H9 (cell line): Measurements from ENCODE around the gene SCUBE1. TPM values are rescaled to one million over a fixed set of nuclear protein-coding genes. Genes with fewer than 3 reads are reported as not detected.

Experiments used
- DNase-seq: peaks from one replicate; pipeline ENCODE4 v3.0.0-alpha.2; 2017
- H2AFZ ChIP-seq: one replicate; pipeline ENCODE4 v1.6.1; 2013; ENCODE audit warnings: mild to moderate bottlenecking, low read length, control low read depth, moderate library complexity
- H2AK5ac ChIP-seq: 2 replicates; pipeline ENCODE4 v1.6.1; 2013; ENCODE audit warnings: low read length, control low read depth, mixed read lengths; ENCODE audit not compliant: insufficient read length
- H2BK120ac ChIP-seq: one replicate; pipeline ENCODE4 v1.6.1; 2013; ENCODE audit warnings: low read depth, mild to moderate bottlenecking, low read length, control low read depth, inconsistent platforms; ENCODE audit not compliant: poor library complexity, severe bottlenecking
- H2BK12ac ChIP-seq: 2 replicates; pipeline ENCODE4 v1.6.1; 2013; ENCODE audit warnings: low read length, control low read depth, mixed read lengths, low read depth; ENCODE audit not compliant: insufficient read length
- H2BK15ac ChIP-seq: 2 replicates; pipeline ENCODE4 v1.6.1; 2013; ENCODE audit warnings: low read depth, low read length, control low read depth
- H2BK20ac ChIP-seq: one replicate; pipeline ENCODE4 v1.6.1; 2013; ENCODE audit warnings: low read depth, mild to moderate bottlenecking, low read length, control low read depth, inconsistent platforms; ENCODE audit not compliant: poor library complexity, severe bottlenecking
- H2BK5ac ChIP-seq: 2 replicates; pipeline ENCODE4 v1.6.1; 2013; ENCODE audit warnings: low read length, control low read depth, mixed read lengths; ENCODE audit not compliant: insufficient read length
- H3K14ac ChIP-seq: 2 replicates; pipeline ENCODE4 v1.6.1; 2013; ENCODE audit warnings: low read length, control low read depth; ENCODE audit not compliant: insufficient read depth
- H3K18ac ChIP-seq: 2 replicates; pipeline ENCODE4 v1.6.1; 2013; ENCODE audit warnings: low read depth, mild to moderate bottlenecking, mixed read lengths, low read length, control low read depth; ENCODE audit not compliant: insufficient read length
- H3K23ac ChIP-seq: 2 replicates; pipeline ENCODE4 v1.6.1; 2013; ENCODE audit warnings: low read length, control low read depth, mixed read lengths, low read depth; ENCODE audit not compliant: insufficient read length
- H3K23me2 ChIP-seq: 2 replicates; pipeline ENCODE4 v1.6.1; 2013; ENCODE audit warnings: low read depth, mild to moderate bottlenecking, mixed read lengths, low read length, control low read depth; ENCODE audit not compliant: insufficient read length, poor library complexity, severe bottlenecking
- H3K27ac ChIP-seq: 2 replicates; pipeline ENCODE4 v1.5.1; 2013; ENCODE audit warnings: low read length, control low read depth, mixed read lengths, low read depth; ENCODE audit not compliant: insufficient read length
- H3K27me3 ChIP-seq: 2 replicates; pipeline ENCODE4 v1.6.1; 2013; ENCODE audit warnings: low read length, control low read depth, inconsistent platforms; ENCODE audit not compliant: insufficient read depth
- H3K4ac ChIP-seq: 2 replicates; pipeline ENCODE4 v1.6.1; 2013; ENCODE audit warnings: low read depth, mild to moderate bottlenecking, control low read depth, inconsistent platforms, low read length, moderate library complexity
- H3K4me1 ChIP-seq: 2 replicates; pipeline ENCODE4 v1.6.1; 2013; ENCODE audit warnings: low read length, control low read depth, inconsistent platforms; ENCODE audit not compliant: insufficient read depth
- H3K4me2 ChIP-seq: 2 replicates; pipeline ENCODE4 v1.6.1; 2013; ENCODE audit warnings: low read length, control low read depth, mixed read lengths; ENCODE audit not compliant: insufficient read length, insufficient read depth
- H3K56ac ChIP-seq: 2 replicates; pipeline ENCODE4 v1.6.1; 2013; ENCODE audit warnings: low read depth, mild to moderate bottlenecking, mixed read lengths, low read length, control low read depth; ENCODE audit not compliant: insufficient read length
- H3K79me1 ChIP-seq: 2 replicates; pipeline ENCODE4 v1.6.1; 2013; ENCODE audit warnings: low read depth, mild to moderate bottlenecking, moderate library complexity, low read length, control low read depth, inconsistent platforms; ENCODE audit not compliant: insufficient read depth, poor library complexity, severe bottlenecking
- H3K79me2 ChIP-seq: 2 replicates; pipeline ENCODE4 v1.6.1; 2013; ENCODE audit warnings: low read length, control low read depth, inconsistent platforms; ENCODE audit not compliant: insufficient read depth
- H3K9ac ChIP-seq: 2 replicates; pipeline ENCODE4 v1.6.1; 2013; ENCODE audit warnings: low read length, control low read depth, mixed read lengths; ENCODE audit not compliant: insufficient read length; ENCODE audit errors: extremely low read depth
- H3K9me3 ChIP-seq: one replicate; pipeline ENCODE4 v1.6.1; 2013; ENCODE audit warnings: low read depth, low read length, inconsistent platforms; ENCODE audit not compliant: control insufficient read depth
- H3T11ph ChIP-seq: one replicate; pipeline ENCODE4 v1.6.1; 2013; ENCODE audit warnings: mild to moderate bottlenecking, low read length, control low read depth, inconsistent platforms
- H4K20me1 ChIP-seq: one replicate; pipeline ENCODE4 v1.6.1; 2013; ENCODE audit not compliant: control insufficient read depth, insufficient read length, insufficient read depth
- H4K5ac ChIP-seq: 2 replicates; pipeline ENCODE4 v1.6.1; 2013; ENCODE audit warnings: low read depth, mild to moderate bottlenecking, mixed read lengths, low read length, control low read depth; ENCODE audit not compliant: insufficient read length
- H4K8ac ChIP-seq: replicated peaks from 2 replicates; pipeline ENCODE4 v1.6.1; 2013; ENCODE audit warnings: low read length, control low read depth, mixed read lengths, low read depth; ENCODE audit not compliant: insufficient read length
- H4K91ac ChIP-seq: 2 replicates; pipeline ENCODE4 v1.6.1; 2013; ENCODE audit warnings: low read depth, mild to moderate bottlenecking, moderate library complexity, mixed read lengths, low read length, control low read depth; ENCODE audit not compliant: insufficient read length
- H3K27ac Mint-ChIP-seq, 3 experiments: 2 replicates in 2 of 3; 3 replicates in 1 of 3; pipeline ENCODE4 v1.8.0; 2020 to 2021; ENCODE audit warnings: mixed read lengths in 3 of 3, mild to moderate bottlenecking in 1 of 3, moderate library complexity in 1 of 3
- H3K27me3 Mint-ChIP-seq: 2 replicates; pipeline ENCODE4 v1.8.0; 2021; ENCODE audit warnings: low read depth, mild to moderate bottlenecking, moderate library complexity, mixed read lengths
- H3K36me3 Mint-ChIP-seq, 3 experiments: 2 replicates in 2 of 3; 3 replicates in 1 of 3; pipeline ENCODE4 v1.8.0; 2020 to 2021; ENCODE audit warnings: low read depth in 3 of 3, mixed read lengths in 3 of 3; ENCODE audit not compliant: insufficient read depth in 1 of 3
- H3K4me1 Mint-ChIP-seq, 2 experiments: 2 replicates each; pipeline ENCODE4 v1.8.0; 2020; ENCODE audit warnings: mixed read lengths in 2 of 2
- H3K4me3 Mint-ChIP-seq, 2 experiments: 2 replicates in 1 of 2; 3 replicates in 1 of 2; pipeline ENCODE4 v1.8.0; 2020 to 2021; ENCODE audit warnings: mild to moderate bottlenecking in 2 of 2, mixed read lengths in 2 of 2, moderate library complexity in 1 of 2
- H3K9me3 Mint-ChIP-seq, 2 experiments: 2 replicates in 1 of 2; 3 replicates in 1 of 2; pipeline ENCODE4 v1.8.0; 2020; ENCODE audit warnings: mild to moderate bottlenecking in 2 of 2, mixed read lengths in 2 of 2, moderate library complexity in 1 of 2
- WGBS: extraction: QIAGEN DNeasy Blood & Tissue Kit; methylation state at CpG from one replicate; pipeline ENCODE4 v1.1.7; 2013; ENCODE audit warnings: missing lambda C conversion rate, low lambda C conversion rate, mixed read lengths; ENCODE audit not compliant: insufficient read length; ENCODE audit errors: extremely low coverage; 5-methylcytosine and 5-hydroxymethylcytosine counted together
- total RNA-seq: library from RNA; stranded (reverse); gene quantifications from 2 replicates; pipeline ENCODE4 v1.2.1, GENCODE V29; 2021
- TF ChIP-seq, protein P1 (sequence below): fragments of 200-600 bp; sonication (generic); conservative IDR thresholded peaks from 3 replicates; pipeline ENCODE4 v1.8.0; 2021; ENCODE audit warnings: antibody characterized with exemption, mild to moderate bottlenecking

SCUBE1 gene
- total RNA-seq, 1 experiment from 2014 or later = 1.2 TPM

DNA sequence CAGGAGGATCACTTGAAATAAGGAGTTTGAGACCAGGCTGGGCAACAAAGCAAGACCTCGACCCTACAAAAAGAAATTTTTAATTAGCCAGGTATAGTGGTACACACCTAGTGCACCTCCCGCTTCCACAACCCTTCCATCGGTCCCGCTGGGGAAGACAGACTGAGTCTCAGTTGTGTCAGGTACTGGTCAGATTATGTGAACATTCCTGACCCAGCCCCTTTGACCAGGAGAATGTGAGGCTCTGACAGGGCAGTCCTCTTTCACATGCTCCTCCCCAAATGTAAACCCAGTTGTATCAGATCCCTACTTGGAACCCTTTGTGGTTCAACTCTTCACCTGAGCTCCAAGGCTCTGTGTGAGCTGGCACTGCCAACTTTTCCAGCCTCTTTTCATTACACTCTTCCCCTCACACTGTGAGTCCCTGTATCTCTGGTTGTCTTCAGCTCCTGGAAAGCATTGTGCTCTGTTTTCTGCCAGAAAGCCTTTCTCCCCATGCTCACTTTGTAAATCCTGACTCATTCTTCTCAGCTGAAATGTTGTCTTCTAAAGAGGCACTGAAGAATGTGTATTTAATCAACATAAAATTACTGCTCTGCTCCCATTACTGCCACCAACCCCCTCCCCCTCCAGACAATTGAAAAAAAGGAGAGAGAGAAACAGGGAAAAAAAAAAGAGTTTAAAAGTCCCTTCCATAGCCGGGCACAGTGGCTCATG is 154.2 kb downstream of the SCUBE1 start:
- Histone ChIP-seq H4K8ac (no peak overlapping the region), H4K91ac (no peak overlapping the region), H2BK12ac (no peak overlapping the region), H3K4ac (no peak overlapping the region), H4K20me1 (no peaks in the 10 kb centered on the region), H3K79me1 (no peaks in the 10 kb centered on the region), H3K27ac (no peak overlapping the region), H2AK5ac (no peak overlapping the region), H3K9ac (no peak overlapping the region), H3K23ac (no peak overlapping the region), H3K14ac (no peak overlapping the region), H3K56ac (no peak overlapping the region), H2BK20ac (no peak overlapping the region), H2BK5ac (no peak overlapping the region), H3T11ph (no peak overlapping the region), H3K27me3 (no peaks in the 10 kb centered on the region), H2BK15ac (no peak overlapping the region), H3K79me2 (peaks cover 4% of the 10 kb centered on the region), H3K23me2 (peaks cover 13% of the 10 kb centered on the region), H3K4me2 (no peak overlapping the region), H3K18ac (no peak overlapping the region), H4K5ac (no peak overlapping the region), H3K9me3 (no peaks in the 10 kb centered on the region), H3K4me1 (peaks cover 8% of the 10 kb centered on the region; the same call in 1 of the 2 replicates), H2BK120ac (no peak overlapping the region), H2AFZ (no peak overlapping the region)
- TF ChIP-seq, protein P1, sequence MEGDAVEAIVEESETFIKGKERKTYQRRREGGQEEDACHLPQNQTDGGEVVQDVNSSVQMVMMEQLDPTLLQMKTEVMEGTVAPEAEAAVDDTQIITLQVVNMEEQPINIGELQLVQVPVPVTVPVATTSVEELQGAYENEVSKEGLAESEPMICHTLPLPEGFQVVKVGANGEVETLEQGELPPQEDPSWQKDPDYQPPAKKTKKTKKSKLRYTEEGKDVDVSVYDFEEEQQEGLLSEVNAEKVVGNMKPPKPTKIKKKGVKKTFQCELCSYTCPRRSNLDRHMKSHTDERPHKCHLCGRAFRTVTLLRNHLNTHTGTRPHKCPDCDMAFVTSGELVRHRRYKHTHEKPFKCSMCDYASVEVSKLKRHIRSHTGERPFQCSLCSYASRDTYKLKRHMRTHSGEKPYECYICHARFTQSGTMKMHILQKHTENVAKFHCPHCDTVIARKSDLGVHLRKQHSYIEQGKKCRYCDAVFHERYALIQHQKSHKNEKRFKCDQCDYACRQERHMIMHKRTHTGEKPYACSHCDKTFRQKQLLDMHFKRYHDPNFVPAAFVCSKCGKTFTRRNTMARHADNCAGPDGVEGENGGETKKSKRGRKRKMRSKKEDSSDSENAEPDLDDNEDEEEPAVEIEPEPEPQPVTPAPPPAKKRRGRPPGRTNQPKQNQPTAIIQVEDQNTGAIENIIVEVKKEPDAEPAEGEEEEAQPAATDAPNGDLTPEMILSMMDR = no peak
- DNase-seq = no peak
- H3K27ac Mint-ChIP-seq = peak overlapping the region in 1 of 3 experiments; percentile 92; a peak in 2 of 7 replicates
- H3K4me3 Mint-ChIP-seq = peak overlapping the region in 1 of 2 experiments; percentile 51; a peak in 1 of 5 replicates
- WGBS = no CpG with 5 or more reads among the region's 5 CpGs
- H3K4me1 Mint-ChIP-seq = peaks cover 19 to 23% of the 10 kb centered on the region in 2 experiments
- peaks cover 6% of the 10 kb centered on the region for H3K27me3 Mint-ChIP-seq
- H3K9me3 Mint-ChIP-seq = no peaks in the 10 kb centered on the region; a peak in 2 of 5 replicates
- peaks cover 0 to 8% (median 6%) of the 10 kb centered on the region in 3 experiments; a peak in 5 of 7 replicates for H3K36me3 Mint-ChIP-seq
